ENCODE results near the gene PSMD1. TPM values are rescaled to one million over a fixed set of nuclear protein-coding genes. Genes with fewer than 3 reads are reported as not detected.

The PSMD1 gene
- total and polyA plus RNA-seq, 2 of the 8 experiments (the other 6 are each of a cell fraction or from before 2014, with no cell fraction given), result 179 to 272 TPM

- no peak for TF ChIP-seq ZNF274 (IDR thresholded peaks at IDR 0.05; ENCODE audit: borderline replicate concordance, extremely low read depth, low read length)
- no peak for TF ChIP-seq USF2 (IDR thresholded peaks at IDR 0.05; ENCODE audit: low read length)
- no peak for TF ChIP-seq MAX (IDR thresholded peaks at IDR 0.05)
- no peak for TF ChIP-seq ASH2L (IDR thresholded peaks at IDR 0.05; ENCODE audit: low read length)
- TF ChIP-seq JUND (IDR thresholded peaks at IDR 0.05; ENCODE audit: low read length), result no peak
- no peak for TF ChIP-seq SP1 (IDR thresholded peaks at IDR 0.05; ENCODE audit: low read depth, low read length)
These were observed 147.5 kb downstream of the PSMD1 start (continued) for GRCh38 chr2:231204146-231204545.
